ENCODE results near the gene WFDC12. TPM values are rescaled to one million over a fixed set of nuclear protein-coding genes. Genes with fewer than 3 reads are reported as not detected.

The WFDC12 gene
- polyA plus RNA-seq, 1 donor (not counting 4 experiments of a cell fraction or from before 2014, with no cell fraction given) = 1.8 TPM

DNA sequence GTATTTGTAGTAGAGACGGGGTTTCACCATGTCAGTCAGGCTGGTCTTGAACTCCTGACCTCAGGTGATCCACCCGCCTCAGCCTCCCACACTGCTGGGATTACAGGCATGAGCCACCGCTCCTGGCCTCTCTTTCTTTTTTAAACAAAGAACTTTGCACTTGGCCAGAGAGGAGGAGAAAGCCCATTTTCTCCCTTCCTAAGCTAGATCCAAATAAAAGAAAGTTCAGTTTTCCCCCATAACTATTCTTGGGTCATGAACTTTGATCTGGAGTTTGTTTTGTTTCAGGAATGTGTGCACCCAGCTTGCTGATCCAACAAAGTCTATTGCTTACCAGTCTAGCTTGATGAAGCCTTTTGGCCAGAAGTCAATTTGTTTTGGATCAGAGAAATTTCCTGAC, 46.7 kb downstream of the WFDC12 start:
- Histone ChIP-seq H3K4me2 (ENCODE audit: control insufficient read depth, extremely low read depth, insufficient read depth, low read depth, low read length) (no peak overlapping the region), H3K4me3 (ENCODE audit: control insufficient read depth in 2 of 3, extremely low read depth in 1 of 3, insufficient read depth in 2 of 3, low read depth in 1 of 3, low read length in 3 of 3) (no peak overlapping the region), H4K20me1 (ENCODE audit: control insufficient read depth, extremely low read depth, insufficient read depth, low read length) (no peaks in the 10 kb centered on the region), H3K9me1 (ENCODE audit: control insufficient read depth, extremely low read depth, insufficient read depth, low read length) (no peaks in the 10 kb centered on the region), H3K9me3 (ENCODE audit: control insufficient read depth, low read depth, low read length) (no peaks in the 10 kb centered on the region), H3K27me3 (ENCODE audit: control insufficient read depth, extremely low read depth, insufficient read depth, low read length) (no peaks in the 10 kb centered on the region), H3K36me3 (ENCODE audit: control insufficient read depth in 2 of 2, extremely low read depth in 1 of 2, insufficient read depth in 2 of 2, low read length in 2 of 2) (peaks cover 22 to 24% of the 10 kb centered on the region in 2 experiments), H3K79me2 (ENCODE audit: control insufficient read depth, insufficient read depth, low read length) (no peaks in the 10 kb centered on the region), H3K4me1 (ENCODE audit: control insufficient read depth, extremely low read depth, insufficient read depth, low read length) (no peaks in the 10 kb centered on the region), H3K9ac (ENCODE audit: control insufficient read depth, extremely low read depth, insufficient read depth, low read length) (no peak overlapping the region), H3K27ac (ENCODE audit: control insufficient read depth, insufficient read depth, low read length) (no peak overlapping the region), H2AFZ (ENCODE audit: control insufficient read depth, low read length) (no peak overlapping the region)
- dilution Hi-C loops (cut with MboI; ENCODE audit: extremely low pct_ligation_motif_present, low sequenced_read_pairs) = no loop called here
- FAIRE-seq (no peak), DNase-seq (ENCODE audit: low read depth, low spot score) (no peak)
- TF ChIP-seq EZH2 (IDR thresholded peaks at IDR 0.05; ENCODE audit: low read length) = no peak
- no peak for TF ChIP-seq CTCF (optimal IDR thresholded peaks at IDR 0.05 in 1 of 3, IDR thresholded peaks at IDR 0.05 in 1 of 3, conservative IDR thresholded peaks at IDR 0.05 in 1 of 3; ENCODE audit: extremely low read depth in 1 of 3, insufficient read depth in 2 of 3, low read length in 3 of 3)

Other genes starting within 250 kb of the WFDC12 start
- 135 to 269 TPM (median 214 TPM) in 3 replicates for gene YWHAB, start 238.8 kb downstream of the WFDC12 start, polyA plus RNA-seq
- 27.2 to 31.4 TPM (median 29.8 TPM) in 3 replicates for gene PABPC1L, start 214.4 kb downstream of the WFDC12 start, polyA plus RNA-seq
- gene TOMM34, start 164.1 kb downstream of the WFDC12 start, polyA plus RNA-seq = 31.5 to 47.7 TPM (median 32.9 TPM) in 3 replicates
- gene STK4, start 158.0 kb downstream of the WFDC12 start, polyA plus RNA-seq = 23.4 to 30.5 TPM (median 27.4 TPM) in 3 replicates
- gene KCNS1, start 23.3 kb downstream of the WFDC12 start, polyA plus RNA-seq = 1.1 to 2.5 TPM (median 1.5 TPM) in 3 replicates
- 2.4 to 11.7 TPM (median 5.1 TPM) in 3 replicates for gene WFDC5, start 9.3 kb downstream of the WFDC12 start, polyA plus RNA-seq
- 46.4 to 226 TPM (median 71.1 TPM) in 3 replicates for gene PI3, start 50.4 kb upstream of the WFDC12 start, polyA plus RNA-seq
- not detected in 3 replicates for gene SEMG1, start 82.6 kb upstream of the WFDC12 start, polyA plus RNA-seq
- not detected in 3 replicates for gene SEMG2, start 96.9 kb upstream of the WFDC12 start, polyA plus RNA-seq
- gene SLPI, start 130.1 kb upstream of the WFDC12 start, polyA plus RNA-seq = 203 to 395 TPM (median 262 TPM) in 3 replicates
- not detected in 3 replicates for gene RBPJL, start 182.4 kb upstream of the WFDC12 start, polyA plus RNA-seq
- gene MATN4, start 183.8 kb upstream of the WFDC12 start, polyA plus RNA-seq = 0.08 TPM in 1 of 3 replicates, not detected in the others
- gene SDC4, start 224.0 kb upstream of the WFDC12 start, polyA plus RNA-seq = 114 to 206 TPM (median 140 TPM) in 3 replicates
- 16.8 to 29.8 TPM (median 22.0 TPM) in 3 replicates for gene SYS1, start 238.7 kb upstream of the WFDC12 start, polyA plus RNA-seq

All from keratinocyte (primary cell).